HG02798 (cell line): ENCODE data around the gene TPX2.
A peak's percentile ranks its signal among the peaks of the same experiment; 100 is the strongest.

Experiments
- ATAC-seq: cut with Tn5 transposase; IDR thresholded peaks from one replicate; pipeline ENCODE4 v1.9.1; 2021; ENCODE audit warnings: mild to moderate bottlenecking; ENCODE audit not compliant: unreplicated experiment, poor library complexity

Gene TPX2

GRCh38 chr20:31705598-31706597 is 33.2 kb upstream of the TPX2 start:
- peak; percentile 92 for ATAC-seq

GRCh38 chr20:31706607-31707257 is 32.4 kb upstream of the TPX2 start:
- ATAC-seq, result no peak

DNA sequence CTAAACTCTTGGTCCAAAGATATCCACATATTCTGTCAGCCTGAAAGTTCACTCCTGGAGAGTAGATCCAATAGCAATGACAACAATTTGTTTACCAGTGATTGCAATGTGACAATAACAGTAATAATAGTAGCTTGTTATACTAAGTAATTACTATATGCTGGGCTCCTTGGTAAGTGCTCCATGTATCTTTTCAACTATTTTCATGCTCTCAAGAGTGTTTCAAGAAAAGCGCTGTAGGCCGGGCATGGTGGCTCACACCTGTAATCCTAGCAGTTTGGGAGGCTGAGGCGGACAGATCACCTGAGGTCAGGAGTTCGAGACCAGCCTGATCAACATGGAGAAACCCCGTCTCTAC is 31.9 kb upstream of the TPX2 start:
- no peak for ATAC-seq

GRCh38 chr20:31707994-31708735 is 30.9 kb upstream of the TPX2 start:
- ATAC-seq, result no peak

DNA sequence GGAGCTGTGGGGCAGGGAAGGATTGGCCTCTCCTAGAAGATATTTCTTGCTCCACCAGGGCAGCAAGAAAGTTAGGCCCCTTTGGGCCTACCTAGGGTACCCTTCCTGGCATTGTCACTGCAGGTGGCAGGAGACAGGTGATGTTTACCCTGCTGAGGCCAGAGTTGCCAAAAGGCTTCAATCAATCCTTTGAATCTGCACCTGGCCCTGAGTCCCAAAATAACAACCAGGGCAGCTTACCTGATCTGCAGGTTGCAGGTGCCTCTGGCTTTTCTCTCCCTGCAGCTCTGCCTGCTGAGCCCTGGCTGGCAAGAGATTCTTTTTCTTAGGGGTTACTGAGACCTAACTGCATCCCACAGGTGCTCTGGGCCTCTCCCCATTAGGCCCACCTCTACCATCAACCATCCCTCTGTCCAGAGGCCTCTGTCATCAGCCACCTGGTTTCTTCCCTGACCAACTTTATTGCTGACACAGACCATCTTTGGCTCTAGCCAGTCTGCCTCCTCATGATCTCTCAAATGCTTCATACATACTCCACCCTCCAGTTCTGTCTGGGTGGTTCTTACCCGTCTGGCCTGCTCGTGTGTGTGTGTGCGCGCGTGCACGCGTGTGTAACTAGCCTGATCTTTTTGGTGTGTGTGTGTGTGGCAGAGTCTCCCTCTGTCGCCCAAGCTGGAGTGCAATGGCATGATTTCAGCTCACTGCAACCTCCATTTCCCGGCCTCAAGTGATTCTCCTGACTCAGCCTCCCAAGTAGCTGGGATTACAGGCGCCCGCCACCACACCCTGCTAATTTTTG is 30.2 kb upstream of the TPX2 start:
- no peak for ATAC-seq

- no peak for ATAC-seq
These were observed 29.2 kb upstream of the TPX2 start for GRCh38 chr20:31709939-31710338.

- ATAC-seq, result no peak
These were observed 28.5 kb upstream of the TPX2 start for GRCh38 chr20:31710423-31711108.

DNA sequence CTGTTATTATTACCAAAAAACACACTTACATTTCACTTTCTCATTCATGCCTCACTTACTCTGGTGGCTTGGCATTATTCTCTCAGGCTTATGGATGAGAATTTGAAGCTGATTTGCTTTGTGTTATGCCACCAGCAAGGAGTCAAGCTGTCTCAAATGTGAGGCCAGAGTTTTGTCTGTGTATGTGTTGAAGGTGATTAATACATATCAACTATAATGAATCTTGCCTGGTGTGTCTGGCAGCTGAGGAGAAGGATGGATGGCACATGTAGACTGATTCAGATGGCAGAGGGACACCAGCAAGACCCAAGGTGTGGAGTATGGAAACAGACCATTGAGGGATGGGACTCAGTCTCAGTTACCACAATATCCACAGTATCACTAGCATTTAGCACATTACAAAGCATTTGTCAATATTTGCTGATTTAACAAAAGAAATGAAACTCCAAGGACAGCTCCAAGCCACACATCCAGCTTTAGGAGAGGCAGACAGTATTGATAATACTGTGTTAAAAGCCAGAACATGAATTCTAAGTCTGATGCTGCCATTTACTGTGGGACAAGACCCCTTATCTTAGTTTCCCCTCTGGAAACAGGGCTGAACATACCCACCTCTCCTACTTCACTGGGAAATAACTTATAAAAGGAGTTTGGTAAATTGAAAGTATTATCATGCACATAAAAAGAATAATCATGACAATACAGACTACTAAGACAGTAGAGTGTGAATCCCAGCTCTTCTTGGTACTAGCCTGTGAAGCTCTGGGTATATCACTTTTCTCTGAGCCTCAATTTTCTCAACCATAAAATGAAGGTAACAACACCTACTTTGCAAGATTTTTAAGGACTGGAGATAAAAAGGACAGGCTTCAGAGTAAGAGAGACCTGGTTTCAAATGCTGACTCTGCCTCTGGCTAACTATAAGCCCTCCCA is 27.6 kb upstream of the TPX2 start:
- no peak for ATAC-seq

GRCh38 chr20:31712112-31712553 is 27.0 kb upstream of the TPX2 start:
- ATAC-seq, result no peak

DNA sequence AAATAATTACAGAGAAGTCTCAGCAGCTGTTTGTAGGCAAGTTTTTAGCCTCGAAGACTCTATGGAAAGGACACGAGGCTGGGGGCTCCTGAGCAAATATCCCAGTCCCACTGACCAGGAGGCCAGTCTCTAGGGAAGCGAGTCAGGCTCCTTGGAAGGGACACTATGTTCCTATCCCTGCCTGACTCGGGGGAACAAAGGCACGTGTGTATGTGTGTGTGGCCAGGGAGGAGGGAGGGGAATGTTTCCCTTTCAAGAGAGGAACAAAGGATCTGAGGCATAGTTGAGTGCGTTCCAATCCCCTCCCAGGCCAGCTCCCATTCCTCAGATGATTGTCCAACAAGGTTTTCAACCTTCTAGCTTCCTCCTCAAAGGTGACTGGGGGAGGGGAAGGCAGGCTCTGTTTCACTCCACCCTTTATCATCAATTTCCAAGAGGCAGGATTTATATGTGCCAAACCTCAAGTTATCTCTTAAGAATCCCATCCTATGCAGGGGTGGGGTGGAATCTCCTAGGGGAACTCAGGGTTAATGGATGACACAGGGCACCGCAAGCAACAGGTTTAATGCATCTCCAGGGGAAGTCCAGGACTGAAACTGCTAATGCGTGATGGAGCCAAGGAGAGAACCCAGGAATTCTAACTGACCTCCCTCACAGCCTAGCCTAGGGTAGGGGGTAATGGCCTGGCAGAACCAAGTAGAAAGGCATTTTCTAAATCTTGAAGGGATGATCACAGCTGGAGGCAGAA is 26.4 kb upstream of the TPX2 start:
- no peak for ATAC-seq

GRCh38 chr20:31713312-31714273 is 25.5 kb upstream of the TPX2 start:
- no peak for ATAC-seq

- no peak for ATAC-seq
These were observed 23.3 kb upstream of the TPX2 start for GRCh38 chr20:31715766-31716165.

- no peak for ATAC-seq
These were observed 22.7 kb upstream of the TPX2 start for GRCh38 chr20:31716351-31716750.

- ATAC-seq, result peak; percentile 12
These were observed 22.1 kb upstream of the TPX2 start for GRCh38 chr20:31716818-31717477.

GRCh38 chr20:31717478-31718201 is 21.4 kb upstream of the TPX2 start:
- ATAC-seq, result peak; percentile 49
